H9 (cell line): ENCODE data around the gene OTUB1. TPM values are rescaled to one million over a fixed set of nuclear protein-coding genes. Genes with fewer than 3 reads are reported as not detected.

Experiments
- DNase-seq: peaks from one replicate; pipeline ENCODE4 v3.0.0-alpha.2; 2017
- H2AFZ ChIP-seq: one replicate; pipeline ENCODE4 v1.6.1; 2013; ENCODE audit warnings: mild to moderate bottlenecking, low read length, control low read depth, moderate library complexity
- H2AK5ac ChIP-seq: 2 replicates; pipeline ENCODE4 v1.6.1; 2013; ENCODE audit warnings: low read length, control low read depth, mixed read lengths; ENCODE audit not compliant: insufficient read length
- H2BK120ac ChIP-seq: one replicate; pipeline ENCODE4 v1.6.1; 2013; ENCODE audit warnings: low read depth, mild to moderate bottlenecking, low read length, control low read depth, inconsistent platforms; ENCODE audit not compliant: poor library complexity, severe bottlenecking
- H2BK12ac ChIP-seq: 2 replicates; pipeline ENCODE4 v1.6.1; 2013; ENCODE audit warnings: low read length, control low read depth, mixed read lengths, low read depth; ENCODE audit not compliant: insufficient read length
- H2BK15ac ChIP-seq: 2 replicates; pipeline ENCODE4 v1.6.1; 2013; ENCODE audit warnings: low read depth, low read length, control low read depth
- H2BK20ac ChIP-seq: one replicate; pipeline ENCODE4 v1.6.1; 2013; ENCODE audit warnings: low read depth, mild to moderate bottlenecking, low read length, control low read depth, inconsistent platforms; ENCODE audit not compliant: poor library complexity, severe bottlenecking
- H2BK5ac ChIP-seq: 2 replicates; pipeline ENCODE4 v1.6.1; 2013; ENCODE audit warnings: low read length, control low read depth, mixed read lengths; ENCODE audit not compliant: insufficient read length
- H3K14ac ChIP-seq: 2 replicates; pipeline ENCODE4 v1.6.1; 2013; ENCODE audit warnings: low read length, control low read depth; ENCODE audit not compliant: insufficient read depth
- H3K18ac ChIP-seq: 2 replicates; pipeline ENCODE4 v1.6.1; 2013; ENCODE audit warnings: low read depth, mild to moderate bottlenecking, mixed read lengths, low read length, control low read depth; ENCODE audit not compliant: insufficient read length
- H3K23ac ChIP-seq: 2 replicates; pipeline ENCODE4 v1.6.1; 2013; ENCODE audit warnings: low read length, control low read depth, mixed read lengths, low read depth; ENCODE audit not compliant: insufficient read length
- H3K23me2 ChIP-seq: 2 replicates; pipeline ENCODE4 v1.6.1; 2013; ENCODE audit warnings: low read depth, mild to moderate bottlenecking, mixed read lengths, low read length, control low read depth; ENCODE audit not compliant: insufficient read length, poor library complexity, severe bottlenecking
- H3K27ac ChIP-seq: 2 replicates; pipeline ENCODE4 v1.5.1; 2013; ENCODE audit warnings: low read length, control low read depth, mixed read lengths, low read depth; ENCODE audit not compliant: insufficient read length
- H3K27me3 ChIP-seq: 2 replicates; pipeline ENCODE4 v1.6.1; 2013; ENCODE audit warnings: low read length, control low read depth, inconsistent platforms; ENCODE audit not compliant: insufficient read depth
- H3K4ac ChIP-seq: 2 replicates; pipeline ENCODE4 v1.6.1; 2013; ENCODE audit warnings: low read depth, mild to moderate bottlenecking, control low read depth, inconsistent platforms, low read length, moderate library complexity
- H3K4me1 ChIP-seq: 2 replicates; pipeline ENCODE4 v1.6.1; 2013; ENCODE audit warnings: low read length, control low read depth, inconsistent platforms; ENCODE audit not compliant: insufficient read depth
- H3K4me2 ChIP-seq: 2 replicates; pipeline ENCODE4 v1.6.1; 2013; ENCODE audit warnings: low read length, control low read depth, mixed read lengths; ENCODE audit not compliant: insufficient read length, insufficient read depth
- H3K56ac ChIP-seq: 2 replicates; pipeline ENCODE4 v1.6.1; 2013; ENCODE audit warnings: low read depth, mild to moderate bottlenecking, mixed read lengths, low read length, control low read depth; ENCODE audit not compliant: insufficient read length
- H3K79me1 ChIP-seq: 2 replicates; pipeline ENCODE4 v1.6.1; 2013; ENCODE audit warnings: low read depth, mild to moderate bottlenecking, moderate library complexity, low read length, control low read depth, inconsistent platforms; ENCODE audit not compliant: insufficient read depth, poor library complexity, severe bottlenecking
- H3K79me2 ChIP-seq: 2 replicates; pipeline ENCODE4 v1.6.1; 2013; ENCODE audit warnings: low read length, control low read depth, inconsistent platforms; ENCODE audit not compliant: insufficient read depth
- H3K9ac ChIP-seq: 2 replicates; pipeline ENCODE4 v1.6.1; 2013; ENCODE audit warnings: low read length, control low read depth, mixed read lengths; ENCODE audit not compliant: insufficient read length; ENCODE audit errors: extremely low read depth
- H3K9me3 ChIP-seq: one replicate; pipeline ENCODE4 v1.6.1; 2013; ENCODE audit warnings: low read depth, low read length, inconsistent platforms; ENCODE audit not compliant: control insufficient read depth
- H3T11ph ChIP-seq: one replicate; pipeline ENCODE4 v1.6.1; 2013; ENCODE audit warnings: mild to moderate bottlenecking, low read length, control low read depth, inconsistent platforms
- H4K20me1 ChIP-seq: one replicate; pipeline ENCODE4 v1.6.1; 2013; ENCODE audit not compliant: control insufficient read depth, insufficient read length, insufficient read depth
- H4K5ac ChIP-seq: 2 replicates; pipeline ENCODE4 v1.6.1; 2013; ENCODE audit warnings: low read depth, mild to moderate bottlenecking, mixed read lengths, low read length, control low read depth; ENCODE audit not compliant: insufficient read length
- H4K8ac ChIP-seq: replicated peaks from 2 replicates; pipeline ENCODE4 v1.6.1; 2013; ENCODE audit warnings: low read length, control low read depth, mixed read lengths, low read depth; ENCODE audit not compliant: insufficient read length
- H4K91ac ChIP-seq: 2 replicates; pipeline ENCODE4 v1.6.1; 2013; ENCODE audit warnings: low read depth, mild to moderate bottlenecking, moderate library complexity, mixed read lengths, low read length, control low read depth; ENCODE audit not compliant: insufficient read length
- H3K27ac Mint-ChIP-seq, 3 experiments: 2 replicates in 2 of 3; 3 replicates in 1 of 3; pipeline ENCODE4 v1.8.0; 2020 to 2021; ENCODE audit warnings: mixed read lengths in 3 of 3, mild to moderate bottlenecking in 1 of 3, moderate library complexity in 1 of 3
- H3K27me3 Mint-ChIP-seq: 2 replicates; pipeline ENCODE4 v1.8.0; 2021; ENCODE audit warnings: low read depth, mild to moderate bottlenecking, moderate library complexity, mixed read lengths
- H3K36me3 Mint-ChIP-seq, 3 experiments: 2 replicates in 2 of 3; 3 replicates in 1 of 3; pipeline ENCODE4 v1.8.0; 2020 to 2021; ENCODE audit warnings: low read depth in 3 of 3, mixed read lengths in 3 of 3; ENCODE audit not compliant: insufficient read depth in 1 of 3
- H3K4me1 Mint-ChIP-seq, 2 experiments: 2 replicates each; pipeline ENCODE4 v1.8.0; 2020; ENCODE audit warnings: mixed read lengths in 2 of 2
- H3K4me3 Mint-ChIP-seq, 2 experiments: 2 replicates in 1 of 2; 3 replicates in 1 of 2; pipeline ENCODE4 v1.8.0; 2020 to 2021; ENCODE audit warnings: mild to moderate bottlenecking in 2 of 2, mixed read lengths in 2 of 2, moderate library complexity in 1 of 2
- H3K9me3 Mint-ChIP-seq, 2 experiments: 2 replicates in 1 of 2; 3 replicates in 1 of 2; pipeline ENCODE4 v1.8.0; 2020; ENCODE audit warnings: mild to moderate bottlenecking in 2 of 2, mixed read lengths in 2 of 2, moderate library complexity in 1 of 2
- CTCF ChIP-seq: fragments of 200-600 bp; sonication (generic); conservative IDR thresholded peaks from 3 replicates; pipeline ENCODE4 v1.8.0; 2021; ENCODE audit warnings: antibody characterized with exemption, mild to moderate bottlenecking
- WGBS: extraction: QIAGEN DNeasy Blood & Tissue Kit; methylation state at CpG from one replicate; pipeline ENCODE4 v1.1.7; 2013; ENCODE audit warnings: missing lambda C conversion rate, low lambda C conversion rate, mixed read lengths; ENCODE audit not compliant: insufficient read length; ENCODE audit errors: extremely low coverage; 5-methylcytosine and 5-hydroxymethylcytosine counted together
- total RNA-seq: library from RNA; stranded (reverse); gene quantifications from 2 replicates; pipeline ENCODE4 v1.2.1, GENCODE V29; 2021

Gene OTUB1
- total RNA-seq, 1 experiment from 2014 or later, result 114 TPM

GRCh38 chr11:63951779-63952536, 34.3 kb upstream of the OTUB1 start:
- H4K20me1 ChIP-seq, result no peaks in the 10 kb centered on the region
- peak overlapping the region; percentile 1 to 68 (median 41); a peak in 5 of 7 replicates for H3K27ac Mint-ChIP-seq

More at GRCh38 chr11:63951779-63952536, 34.3 kb upstream of the OTUB1 start:
- H2BK5ac ChIP-seq, result no peak overlapping the region
- no peak overlapping the region for H2BK12ac ChIP-seq
- H3K4me3 Mint-ChIP-seq, result no peak overlapping the region
- no peak overlapping the region for H3K23ac ChIP-seq
- H3K79me2 ChIP-seq, result no peaks in the 10 kb centered on the region
- H3K14ac ChIP-seq, result no peak overlapping the region
- H3K79me1 ChIP-seq, result no peaks in the 10 kb centered on the region
- H2BK120ac ChIP-seq, result no peak overlapping the region
- H2BK20ac ChIP-seq, result no peak overlapping the region
- no peak overlapping the region for H4K5ac ChIP-seq
- no peaks in the 10 kb centered on the region for H3K27me3 ChIP-seq
- WGBS, result no CpG with 5 or more reads among the region's 20 CpGs
- H3T11ph ChIP-seq, result no peak overlapping the region
- no peaks in the 10 kb centered on the region for H3K9me3 Mint-ChIP-seq
- peaks cover 4 to 14% of the 10 kb centered on the region in 2 experiments; a peak in 3 of 4 replicates for H3K4me1 Mint-ChIP-seq
- no peaks in the 10 kb centered on the region for H3K9me3 ChIP-seq
- no peak overlapping the region for H2BK15ac ChIP-seq
- no peak overlapping the region for H4K91ac ChIP-seq
- DNase-seq, result no peak
- H3K18ac ChIP-seq, result no peak overlapping the region
- H3K36me3 Mint-ChIP-seq, result peaks cover 41 to 80% (median 72%) of the 10 kb centered on the region in 3 experiments
- no peak overlapping the region for H3K4ac ChIP-seq
- no peak overlapping the region for H3K9ac ChIP-seq
- H4K8ac ChIP-seq, result no peak overlapping the region
- H3K27me3 Mint-ChIP-seq, result no peaks in the 10 kb centered on the region
- no peaks in the 10 kb centered on the region for H3K23me2 ChIP-seq
- no peak overlapping the region for H3K56ac ChIP-seq
- TF ChIP-seq CTCF, result no peak
- no peaks in the 10 kb centered on the region for H3K4me1 ChIP-seq
- H3K27ac ChIP-seq, result no peak overlapping the region
- H2AFZ ChIP-seq, result no peak overlapping the region
- H2AK5ac ChIP-seq, result no peak overlapping the region
- H3K4me2 ChIP-seq, result no peak overlapping the region
